Keratinocyte (primary cell): Measurements from ENCODE around the gene CMKLR1.

Experiments
- EZH2 ChIP-seq: IDR thresholded peaks from one replicate; pipeline ENCODE4 v1.6.1; 2012; ENCODE audit warnings: inconsistent platforms, mild to moderate bottlenecking, low read length, moderate library complexity
- TF ChIP-seq, protein P1 (sequence below), 3 experiments: IDR thresholded peaks in 1 of 3; conservative IDR thresholded peaks in 1 of 3; optimal IDR thresholded peaks in 1 of 3; 2 replicates in 2 of 3; 3 replicates in 1 of 3; pipeline versions ENCODE3 to v1.5.1; 2011; ENCODE audit warnings: low read length in 3 of 3, mild to moderate bottlenecking in 3 of 3, moderate library complexity in 2 of 3, control low read depth in 1 of 3, inconsistent platforms in 1 of 3; ENCODE audit not compliant: insufficient read depth in 2 of 3; ENCODE audit errors: extremely low read depth in 1 of 3

DNA sequence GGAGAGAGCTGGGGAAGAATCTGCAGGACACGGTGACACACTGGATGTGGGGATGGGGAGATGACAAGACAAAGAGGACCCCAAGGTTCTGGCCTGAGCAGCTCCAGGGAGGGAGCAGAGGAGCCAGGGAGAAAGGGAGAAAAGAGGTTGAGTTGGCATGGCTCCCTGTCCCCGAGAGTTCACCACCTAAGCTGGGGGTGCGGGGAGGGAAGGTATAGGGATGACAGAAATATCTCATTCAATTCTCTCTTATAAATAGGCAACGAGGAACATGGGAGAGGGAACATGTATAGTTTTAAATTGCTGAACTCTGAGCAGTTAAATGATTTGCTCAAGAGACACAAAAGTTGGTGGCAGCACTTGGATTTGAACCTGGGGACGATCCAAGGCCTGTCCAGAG, 85.1 kb downstream of the CMKLR1 start:
- TF ChIP-seq, protein P1, sequence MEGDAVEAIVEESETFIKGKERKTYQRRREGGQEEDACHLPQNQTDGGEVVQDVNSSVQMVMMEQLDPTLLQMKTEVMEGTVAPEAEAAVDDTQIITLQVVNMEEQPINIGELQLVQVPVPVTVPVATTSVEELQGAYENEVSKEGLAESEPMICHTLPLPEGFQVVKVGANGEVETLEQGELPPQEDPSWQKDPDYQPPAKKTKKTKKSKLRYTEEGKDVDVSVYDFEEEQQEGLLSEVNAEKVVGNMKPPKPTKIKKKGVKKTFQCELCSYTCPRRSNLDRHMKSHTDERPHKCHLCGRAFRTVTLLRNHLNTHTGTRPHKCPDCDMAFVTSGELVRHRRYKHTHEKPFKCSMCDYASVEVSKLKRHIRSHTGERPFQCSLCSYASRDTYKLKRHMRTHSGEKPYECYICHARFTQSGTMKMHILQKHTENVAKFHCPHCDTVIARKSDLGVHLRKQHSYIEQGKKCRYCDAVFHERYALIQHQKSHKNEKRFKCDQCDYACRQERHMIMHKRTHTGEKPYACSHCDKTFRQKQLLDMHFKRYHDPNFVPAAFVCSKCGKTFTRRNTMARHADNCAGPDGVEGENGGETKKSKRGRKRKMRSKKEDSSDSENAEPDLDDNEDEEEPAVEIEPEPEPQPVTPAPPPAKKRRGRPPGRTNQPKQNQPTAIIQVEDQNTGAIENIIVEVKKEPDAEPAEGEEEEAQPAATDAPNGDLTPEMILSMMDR (optimal IDR thresholded peaks at IDR 0.05 in 1 of 3, IDR thresholded peaks at IDR 0.05 in 1 of 3, conservative IDR thresholded peaks at IDR 0.05 in 1 of 3; ENCODE audit: extremely low read depth in 1 of 3, insufficient read depth in 2 of 3, low read length in 3 of 3) = no peak
- no peak for TF ChIP-seq EZH2
